ENCODE results near the gene TLR3. TPM values are rescaled to one million over a fixed set of nuclear protein-coding genes. Genes with fewer than 3 reads are reported as not detected.

Gene TLR3
- total and polyA plus RNA-seq, 7 donors, result 0.49 to 4.0 (median 1.0) TPM

DNA sequence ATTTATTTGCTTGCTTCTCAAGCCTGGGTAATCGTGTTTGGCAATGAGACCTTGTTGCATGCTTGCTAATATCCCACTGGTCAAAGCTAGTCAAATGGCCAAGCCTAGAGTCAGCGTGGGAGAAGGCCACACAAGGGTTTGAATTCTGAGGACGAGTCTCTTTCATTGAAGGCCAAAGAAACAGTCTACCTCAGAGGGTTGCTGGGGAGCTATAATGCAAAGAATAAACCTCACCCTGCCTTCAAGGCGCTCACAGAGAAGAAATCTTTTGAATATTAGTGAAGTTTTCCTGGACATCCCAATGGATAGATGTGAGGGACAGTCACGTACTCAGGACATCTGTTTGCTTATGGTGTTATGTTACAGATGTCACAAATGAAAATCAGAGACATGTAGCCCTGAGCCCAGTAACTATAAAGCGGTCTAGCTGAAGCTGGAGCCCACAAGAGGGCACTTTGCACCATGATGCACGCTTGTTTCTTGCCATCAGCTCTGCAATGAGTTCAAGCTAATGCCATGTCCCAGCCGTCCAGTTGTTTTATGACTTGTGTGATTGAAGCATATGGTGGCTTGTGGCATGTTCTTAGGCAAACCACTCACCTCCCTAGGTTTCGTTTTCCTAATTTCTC lies 1.1 kb upstream of the TLR3 start:
- H3K4me3 ChIP-seq, result peak overlapping the region; percentile 74
- ATAC-seq (peak; percentile 85 to 96 (median 92)), DNase-seq (peak in 1 of 2 donors; percentile 56)
- 26 to 35% (median 28%) methylated on average over 9 of the region's 9 CpGs for WGBS, 3 donors
- TF ChIP-seq, protein P1, sequence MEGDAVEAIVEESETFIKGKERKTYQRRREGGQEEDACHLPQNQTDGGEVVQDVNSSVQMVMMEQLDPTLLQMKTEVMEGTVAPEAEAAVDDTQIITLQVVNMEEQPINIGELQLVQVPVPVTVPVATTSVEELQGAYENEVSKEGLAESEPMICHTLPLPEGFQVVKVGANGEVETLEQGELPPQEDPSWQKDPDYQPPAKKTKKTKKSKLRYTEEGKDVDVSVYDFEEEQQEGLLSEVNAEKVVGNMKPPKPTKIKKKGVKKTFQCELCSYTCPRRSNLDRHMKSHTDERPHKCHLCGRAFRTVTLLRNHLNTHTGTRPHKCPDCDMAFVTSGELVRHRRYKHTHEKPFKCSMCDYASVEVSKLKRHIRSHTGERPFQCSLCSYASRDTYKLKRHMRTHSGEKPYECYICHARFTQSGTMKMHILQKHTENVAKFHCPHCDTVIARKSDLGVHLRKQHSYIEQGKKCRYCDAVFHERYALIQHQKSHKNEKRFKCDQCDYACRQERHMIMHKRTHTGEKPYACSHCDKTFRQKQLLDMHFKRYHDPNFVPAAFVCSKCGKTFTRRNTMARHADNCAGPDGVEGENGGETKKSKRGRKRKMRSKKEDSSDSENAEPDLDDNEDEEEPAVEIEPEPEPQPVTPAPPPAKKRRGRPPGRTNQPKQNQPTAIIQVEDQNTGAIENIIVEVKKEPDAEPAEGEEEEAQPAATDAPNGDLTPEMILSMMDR (IDR thresholded peaks at IDR 0.05), result peak; percentile 55
- intact Hi-C loops (cut with DNase I), result loop anchor here (2.0 to 5.0 kb wide), 3 partner anchors 69 to 129 kb away; partner anchors contain the start of gene CYP4V2 (in 1 of the 2)
- no peaks in the 10 kb centered on the region for H3K27me3 ChIP-seq (ENCODE audit: insufficient read depth in 3 of 3, low read length in 2 of 3)
- no peaks in the 10 kb centered on the region for H3K36me3 ChIP-seq (ENCODE audit: insufficient read depth in 1 of 2, low read depth in 1 of 2)
- peak overlapping the region; percentile 17 for H3K27ac ChIP-seq
- H3K4me1 ChIP-seq, result no peaks in the 10 kb centered on the region
- no peaks in the 10 kb centered on the region for H3K9me3 ChIP-seq

DNA sequence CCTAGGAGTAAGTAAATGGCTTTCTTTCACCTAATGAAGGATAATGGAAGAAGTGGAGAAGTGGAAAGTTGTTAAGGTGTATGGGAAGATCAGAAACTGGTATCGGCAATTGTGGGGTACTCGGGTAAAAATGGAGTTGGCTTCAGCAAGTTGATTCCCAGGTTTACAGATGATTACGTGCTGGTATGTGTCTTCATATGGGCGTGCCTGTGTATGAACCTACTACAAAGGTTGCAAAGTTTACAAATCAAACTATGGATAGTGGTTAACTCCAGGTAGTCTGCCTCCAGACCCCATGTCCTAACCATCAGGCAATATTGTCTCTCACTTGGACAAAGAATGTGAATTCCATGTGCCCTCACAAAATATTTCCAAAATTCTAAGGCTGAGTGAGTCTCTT lies 773 bp downstream of the TLR3 start:
- no peak overlapping the region for H3K27ac ChIP-seq
- H3K4me1 ChIP-seq, result no peaks in the 10 kb centered on the region
- intact Hi-C loops (cut with DNase I), result loop anchor here (2.0 to 5.0 kb wide), 3 partner anchors 68 to 128 kb away; partner anchors contain the start of gene CYP4V2 (in 1 of the 2)
- 53 to 84% (median 68%) methylated on average over 4 of the region's 4 CpGs for WGBS, 3 donors
- DNase-seq (no peak), ATAC-seq (no peak)
- peak overlapping the region; percentile 74 for H3K4me3 ChIP-seq
- TF ChIP-seq, protein P1 (IDR thresholded peaks at IDR 0.05), result no peak
- no peaks in the 10 kb centered on the region for H3K27me3 ChIP-seq (ENCODE audit: insufficient read depth in 3 of 3, low read length in 2 of 3)
- no peaks in the 10 kb centered on the region for H3K9me3 ChIP-seq
- no peaks in the 10 kb centered on the region for H3K36me3 ChIP-seq (ENCODE audit: insufficient read depth in 1 of 2, low read depth in 1 of 2)

DNA sequence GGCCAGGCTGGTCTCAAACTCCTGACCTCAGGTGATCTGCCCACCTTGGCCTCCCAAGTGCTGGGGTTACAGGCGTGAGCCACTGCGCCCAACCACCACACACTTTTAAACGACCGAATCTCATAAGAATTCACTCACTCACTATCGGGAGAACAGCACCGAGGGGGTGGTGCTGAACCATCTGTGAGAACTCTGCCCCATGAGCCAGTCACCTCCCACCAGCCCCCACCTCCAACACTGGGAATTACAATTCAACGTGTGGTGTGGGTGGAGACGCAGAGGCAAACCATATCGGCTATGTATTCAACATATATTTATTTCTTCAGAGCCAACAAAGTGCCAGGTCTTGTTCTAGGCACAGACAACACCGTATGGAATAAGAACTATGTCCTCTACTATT lies 3.6 kb downstream of the TLR3 start:
- Histone ChIP-seq H3K4me1 (no peaks in the 10 kb centered on the region), H3K4me3 (no peak overlapping the region), H3K27me3 (ENCODE audit: insufficient read depth in 3 of 3, low read length in 2 of 3) (no peaks in the 10 kb centered on the region), H3K27ac (no peak overlapping the region), H3K9me3 (no peaks in the 10 kb centered on the region), H3K36me3 (ENCODE audit: insufficient read depth in 1 of 2, low read depth in 1 of 2) (no peaks in the 10 kb centered on the region)
- ATAC-seq (no peak), DNase-seq (no peak)
- intact Hi-C loops (cut with DNase I), result no loop called here
- TF ChIP-seq, protein P1 (IDR thresholded peaks at IDR 0.05), result no peak
- WGBS, 3 donors, result 89 to 91% (median 91%) methylated on average over 10 of the region's 10 CpGs

DNA sequence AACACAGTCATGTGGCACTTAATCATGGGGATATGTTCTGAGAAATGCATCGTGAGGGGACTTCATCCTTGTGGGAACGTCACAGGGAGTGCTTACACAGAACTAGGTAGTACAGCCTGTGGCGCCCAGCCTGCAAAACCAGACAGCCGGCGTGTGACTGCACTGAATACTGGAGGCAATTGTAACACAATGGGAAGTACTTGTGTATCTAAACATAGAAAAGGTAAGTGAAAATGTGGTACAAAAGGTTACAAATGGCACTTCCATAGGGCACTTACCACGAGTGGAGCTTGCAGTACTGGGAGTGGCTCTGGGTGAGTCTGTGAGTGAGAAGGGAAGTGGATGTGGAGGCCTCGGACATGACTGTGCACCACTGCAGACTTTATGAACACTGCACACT lies 5.2 kb downstream of the TLR3 start:
- TF ChIP-seq, protein P1 (IDR thresholded peaks at IDR 0.05), result no peak
- 70 to 73% (median 71%) methylated on average over 7 of the region's 7 CpGs for WGBS, 3 donors

More for the DNA sequence above, 5.2 kb downstream of the TLR3 start:
- ATAC-seq, result no peak
- H3K9me3 ChIP-seq, result no peaks in the 10 kb centered on the region
- H3K4me3 ChIP-seq, result no peak overlapping the region
- peaks cover 0 to 4% of the 10 kb centered on the region in 2 donors for H3K36me3 ChIP-seq (ENCODE audit: insufficient read depth in 1 of 2, low read depth in 1 of 2)
- no peak overlapping the region for H3K27ac ChIP-seq
- intact Hi-C loops (cut with DNase I), result no loop called here
- H3K4me1 ChIP-seq, result no peaks in the 10 kb centered on the region
- H3K27me3 ChIP-seq (ENCODE audit: insufficient read depth in 3 of 3, low read length in 2 of 3), result no peaks in the 10 kb centered on the region
- no peak for DNase-seq

All from psoas muscle (tissue), 8 donors.